ENCODE results near the gene NSDHL. TPM values are rescaled to one million over a fixed set of nuclear protein-coding genes. Genes with fewer than 3 reads are reported as not detected.

NSDHL gene
- total RNA-seq, 1 donor from 2014 or later: 11.3 TPM

- no peak for DNase-seq
These were observed 13.4 kb downstream of the NSDHL start for GRCh38 chrX:152844256-152844655.

- DNase-seq: no peak
These were observed 14.9 kb downstream of the NSDHL start for GRCh38 chrX:152845618-152846240.

- DNase-seq: no peak
These were observed 16.4 kb downstream of the NSDHL start for GRCh38 chrX:152847281-152847680.

GRCh38 chrX:152850465-152850864 lies 19.6 kb downstream of the NSDHL start:
- DNase-seq: no peak

- DNase-seq: no peak
These were observed 23.1 kb downstream of the NSDHL start for GRCh38 chrX:152853986-152854385.

- DNase-seq: no peak
These were observed 30.3 kb downstream of the NSDHL start for GRCh38 chrX:152861116-152861515.

- no peak for DNase-seq
These were observed 31.0 kb downstream of the NSDHL start for GRCh38 chrX:152861826-152862225.

- DNase-seq: no peak
These were observed 34.5 kb downstream of the NSDHL start for GRCh38 chrX:152865232-152865920.

- DNase-seq: no peak
These were observed 35.5 kb downstream of the NSDHL start for GRCh38 chrX:152866386-152866785.

GRCh38 chrX:152869972-152870371 lies 39.1 kb downstream of the NSDHL start:
- no peak for DNase-seq

GRCh38 chrX:152871260-152871659 lies 40.4 kb downstream of the NSDHL start:
- no peak for DNase-seq

- no peak for DNase-seq
These were observed 41.7 kb downstream of the NSDHL start for GRCh38 chrX:152872522-152872921.

- DNase-seq: no peak
These were observed 42.5 kb downstream of the NSDHL start for GRCh38 chrX:152873361-152873760.

- no peak for DNase-seq
These were observed 46.3 kb downstream of the NSDHL start for GRCh38 chrX:152876931-152877840.

GRCh38 chrX:152878976-152879755 lies 48.3 kb downstream of the NSDHL start:
- DNase-seq: no peak

- DNase-seq: no peak
These were observed 50.4 kb downstream of the NSDHL start for GRCh38 chrX:152881289-152881688.

- DNase-seq: no peak
These were observed 53.3 kb downstream of the NSDHL start for GRCh38 chrX:152884171-152884570.

- DNase-seq: no peak
These were observed 55.9 kb downstream of the NSDHL start for GRCh38 chrX:152886716-152887115.

- no peak for DNase-seq
These were observed 61.6 kb downstream of the NSDHL start for GRCh38 chrX:152892499-152892898.

- DNase-seq: no peak
These were observed 62.4 kb downstream of the NSDHL start for GRCh38 chrX:152892999-152893891.

- DNase-seq: no peak
These were observed 63.2 kb downstream of the NSDHL start for GRCh38 chrX:152893980-152894610.
